Progenitor cell of endocrine pancreas (in vitro differentiated cells): ENCODE measurements around the gene BUD31. TPM values are rescaled to one million over a fixed set of nuclear protein-coding genes. Genes with fewer than 3 reads are reported as not detected.
"Not testable (repeated sequence)": the region's sequence is repeated elsewhere in the genome, so short reads cannot be mapped to it uniquely, and the experiment has no call there.

ENCODE experiments used
- DNase-seq: peaks from one replicate; pipeline ENCODE4 v3.0.0; 2021; ENCODE audit warnings: low spot score; ENCODE audit not compliant: unreplicated experiment
- H3K27ac Mint-ChIP-seq: 2 replicates; pipeline ENCODE4 v1.8.0; 2021; ENCODE audit warnings: mild to moderate bottlenecking, moderate library complexity, mixed read lengths
- H3K27me3 Mint-ChIP-seq: 2 replicates; pipeline ENCODE4 v1.8.0; 2021; ENCODE audit warnings: mixed read lengths
- H3K36me3 Mint-ChIP-seq: 2 replicates; pipeline ENCODE4 v1.8.0; 2022; ENCODE audit warnings: mixed read lengths; ENCODE audit not compliant: insufficient read depth
- H3K4me1 Mint-ChIP-seq: 2 replicates; pipeline ENCODE4 v1.8.0; 2021; ENCODE audit warnings: low read depth, mixed read lengths
- H3K4me3 Mint-ChIP-seq: 2 replicates; pipeline ENCODE4 v1.8.0; 2021; ENCODE audit warnings: low read depth, mild to moderate bottlenecking, moderate library complexity, mixed read lengths
- H3K9me3 Mint-ChIP-seq: 2 replicates; pipeline ENCODE4 v1.8.0; 2021; ENCODE audit warnings: low read depth, mixed read lengths
- total RNA-seq: library from RNA; stranded (reverse); gene quantifications from 2 replicates; pipeline ENCODE4 v1.2.1, GENCODE V29; 2021
- TF ChIP-seq, protein P1 (sequence below): fragments of 200-600 bp; sonication (generic); IDR thresholded peaks from one replicate; pipeline ENCODE4 v1.5.0; 2021; ENCODE audit warnings: antibody characterized with exemption, mild to moderate bottlenecking; ENCODE audit not compliant: unreplicated experiment

Gene BUD31
- total RNA-seq, 1 donor from 2014 or later = 102 TPM

DNA sequence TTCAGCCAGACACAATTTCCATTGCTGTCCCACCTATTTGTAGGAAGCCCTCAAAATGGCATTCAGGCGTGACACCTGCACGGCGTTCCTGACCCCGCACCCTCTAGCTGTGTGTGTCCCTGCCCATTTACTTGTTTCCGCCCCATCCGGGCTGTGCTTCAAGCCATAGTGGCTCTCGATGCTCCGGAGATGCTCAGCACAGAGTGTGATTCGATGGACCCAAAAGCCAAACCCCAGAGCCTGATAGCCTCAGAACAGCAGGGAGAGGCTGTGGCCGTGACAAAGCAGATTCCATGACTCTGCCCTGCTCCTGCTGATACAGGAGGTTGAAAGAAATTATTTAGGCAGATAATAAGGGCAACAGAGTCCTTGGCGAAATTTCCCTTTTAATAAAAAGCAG, 13.4 kb downstream of the BUD31 start:
- no peak for DNase-seq
- Mint-ChIP-seq H3K9me3 (no peaks in the 10 kb centered on the region), H3K27me3 (no peaks in the 10 kb centered on the region), H3K4me3 (no peak overlapping the region), H3K27ac (peak overlapping the region; percentile 68), H3K4me1 (no peaks in the 10 kb centered on the region), H3K36me3 (peaks cover 12% of the 10 kb centered on the region)
- TF ChIP-seq, protein P1, sequence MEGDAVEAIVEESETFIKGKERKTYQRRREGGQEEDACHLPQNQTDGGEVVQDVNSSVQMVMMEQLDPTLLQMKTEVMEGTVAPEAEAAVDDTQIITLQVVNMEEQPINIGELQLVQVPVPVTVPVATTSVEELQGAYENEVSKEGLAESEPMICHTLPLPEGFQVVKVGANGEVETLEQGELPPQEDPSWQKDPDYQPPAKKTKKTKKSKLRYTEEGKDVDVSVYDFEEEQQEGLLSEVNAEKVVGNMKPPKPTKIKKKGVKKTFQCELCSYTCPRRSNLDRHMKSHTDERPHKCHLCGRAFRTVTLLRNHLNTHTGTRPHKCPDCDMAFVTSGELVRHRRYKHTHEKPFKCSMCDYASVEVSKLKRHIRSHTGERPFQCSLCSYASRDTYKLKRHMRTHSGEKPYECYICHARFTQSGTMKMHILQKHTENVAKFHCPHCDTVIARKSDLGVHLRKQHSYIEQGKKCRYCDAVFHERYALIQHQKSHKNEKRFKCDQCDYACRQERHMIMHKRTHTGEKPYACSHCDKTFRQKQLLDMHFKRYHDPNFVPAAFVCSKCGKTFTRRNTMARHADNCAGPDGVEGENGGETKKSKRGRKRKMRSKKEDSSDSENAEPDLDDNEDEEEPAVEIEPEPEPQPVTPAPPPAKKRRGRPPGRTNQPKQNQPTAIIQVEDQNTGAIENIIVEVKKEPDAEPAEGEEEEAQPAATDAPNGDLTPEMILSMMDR = no peak

DNA sequence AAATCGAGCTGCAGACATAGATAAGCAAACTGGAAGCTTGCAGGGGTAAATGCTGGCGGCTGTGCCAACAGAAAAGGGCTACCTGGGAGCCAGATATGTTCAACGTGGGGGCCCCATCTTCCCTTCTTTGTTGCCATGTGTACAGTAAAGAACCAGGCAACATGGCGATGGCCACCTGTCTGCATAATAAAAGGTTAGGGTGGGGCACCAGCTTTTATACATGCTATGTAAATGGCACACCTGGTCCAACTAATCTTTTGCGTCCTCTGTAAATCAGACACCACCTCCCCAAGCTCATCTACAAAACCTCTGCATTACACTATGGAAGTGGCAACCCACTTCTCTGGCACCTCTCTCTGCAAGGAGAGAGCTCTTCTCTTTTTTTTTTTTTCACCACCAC, 13.9 kb downstream of the BUD31 start:
- Mint-ChIP-seq H3K4me1 (no peaks in the 10 kb centered on the region), H3K4me3 (no peak overlapping the region), H3K27ac (peak overlapping the region; percentile 65), H3K27me3 (no peaks in the 10 kb centered on the region), H3K9me3 (no peaks in the 10 kb centered on the region), H3K36me3 (peaks cover 8% of the 10 kb centered on the region)
- TF ChIP-seq, protein P1 = no peak
- no peak for DNase-seq

- H3K27me3 Mint-ChIP-seq = no peaks in the 10 kb centered on the region
- no peaks in the 10 kb centered on the region for H3K9me3 Mint-ChIP-seq
- no peak overlapping the region for H3K4me3 Mint-ChIP-seq
- no peak overlapping the region for H3K27ac Mint-ChIP-seq
- H3K36me3 Mint-ChIP-seq = peaks cover 17% of the 10 kb centered on the region
- DNase-seq = no peak
- TF ChIP-seq, protein P1 = no peak
- peaks cover 4% of the 10 kb centered on the region for H3K4me1 Mint-ChIP-seq
These were observed 16.4 kb downstream of the BUD31 start for GRCh38 chr7:99424932-99425730.

- Mint-ChIP-seq H3K4me3 (no peak overlapping the region), H3K36me3 (peaks cover 25% of the 10 kb centered on the region), H3K4me1 (peaks cover 22% of the 10 kb centered on the region), H3K27ac (no peak overlapping the region), H3K27me3 (no peaks in the 10 kb centered on the region), H3K9me3 (no peaks in the 10 kb centered on the region)
- TF ChIP-seq, protein P1 = no peak
- no peak for DNase-seq
These were observed 20.3 kb downstream of the BUD31 start for GRCh38 chr7:99428972-99429566.

- no peaks in the 10 kb centered on the region for H3K27me3 Mint-ChIP-seq
- no peak overlapping the region for H3K4me3 Mint-ChIP-seq
- TF ChIP-seq, protein P1 = no peak
- peaks cover 24% of the 10 kb centered on the region for H3K36me3 Mint-ChIP-seq
- no peaks in the 10 kb centered on the region for H3K9me3 Mint-ChIP-seq
- H3K4me1 Mint-ChIP-seq = peaks cover 22% of the 10 kb centered on the region
- no peak for DNase-seq
- H3K27ac Mint-ChIP-seq = no peak overlapping the region
These were observed 21.0 kb downstream of the BUD31 start for GRCh38 chr7:99429756-99430155.

DNA sequence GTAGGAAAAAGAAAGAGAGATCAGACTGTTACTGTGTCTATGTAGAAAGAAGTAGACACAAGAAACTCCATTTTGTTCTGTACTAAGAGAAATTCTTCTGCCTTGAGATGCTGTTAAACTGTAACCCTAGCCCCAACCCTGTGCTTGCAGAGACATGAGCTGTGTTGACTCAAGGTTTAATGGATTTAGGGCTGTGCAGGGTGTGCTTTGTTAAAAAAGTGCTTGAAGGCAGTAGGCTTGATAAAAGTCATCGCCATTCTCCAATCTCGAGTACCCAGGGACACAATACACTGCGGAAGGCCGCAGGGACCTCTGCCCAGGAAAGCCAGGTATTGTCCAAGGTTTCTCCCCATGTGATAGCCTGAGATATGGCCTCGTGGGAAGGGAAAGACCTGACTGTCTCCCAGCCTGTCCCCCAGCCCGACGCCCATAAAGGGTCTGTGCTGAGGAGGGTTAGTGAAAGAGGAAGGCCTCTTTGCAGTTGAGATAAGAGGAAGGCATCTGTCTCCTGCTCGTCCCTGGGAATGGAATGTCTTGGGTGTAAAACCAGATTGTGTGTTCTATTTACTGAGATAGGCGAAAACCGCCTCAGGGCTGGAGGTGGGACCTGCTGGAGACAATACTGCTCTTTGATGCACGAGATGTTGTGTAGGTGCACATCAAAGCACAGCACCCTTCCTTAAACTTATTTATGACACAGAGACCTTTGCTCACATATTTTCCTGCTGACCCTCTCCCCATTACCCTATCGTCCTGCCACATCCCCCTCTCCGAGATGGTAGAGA, 23.2 kb downstream of the BUD31 start:
- not testable (repeated sequence) for H3K27me3 Mint-ChIP-seq, H3K9me3 Mint-ChIP-seq, DNase-seq
- H3K4me3 Mint-ChIP-seq = peak overlapping the region; percentile 16
- H3K36me3 Mint-ChIP-seq = peaks cover 24% of the 10 kb centered on the region
- peak overlapping the region; percentile 97 for H3K27ac Mint-ChIP-seq
- peaks cover 22% of the 10 kb centered on the region for H3K4me1 Mint-ChIP-seq
